SH-SY5Y (cell line): ENCODE measurements around the gene TPT1.

Experiments
- GATA2 ChIP-seq: IDR thresholded peaks from 2 replicates; pipeline ENCODE4 v1.6.1; 2011; ENCODE audit warnings: mild to moderate bottlenecking, low read depth, low read length
- GATA3 ChIP-seq: IDR thresholded peaks from 2 replicates; pipeline ENCODE4 v1.6.1; 2011; ENCODE audit warnings: low read depth, mild to moderate bottlenecking, low read length, moderate library complexity

DNA sequence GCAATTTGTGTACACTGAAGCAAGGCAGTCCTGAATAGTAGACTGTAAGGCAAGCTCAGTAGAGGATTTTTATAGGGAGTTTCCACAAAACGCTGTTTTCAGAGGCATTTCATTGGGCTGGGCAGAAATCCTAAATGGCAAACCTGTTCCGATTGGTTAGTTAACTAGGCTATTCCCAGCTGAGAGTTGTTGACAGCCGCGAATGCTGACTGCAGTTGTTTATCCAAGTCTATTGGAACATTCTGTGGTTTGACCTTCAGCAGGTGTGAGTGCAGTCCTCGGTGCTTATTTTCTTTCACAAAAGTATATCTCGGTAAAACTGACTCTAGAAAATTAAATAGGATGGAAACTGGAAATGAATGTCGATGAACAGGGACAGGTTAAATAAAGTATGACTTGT is 45.4 kb downstream of the TPT1 start:
- no peak for TF ChIP-seq GATA2
- TF ChIP-seq GATA3 = no peak
